HG02981 (cell line): ENCODE measurements around the gene PPDPF.
"Not testable (repeated sequence)": the region's sequence is repeated elsewhere in the genome, so short reads cannot be mapped to it uniquely, and the experiment has no call there.

Source experiments
- ATAC-seq: cut with Tn5 transposase; IDR thresholded peaks from one replicate; pipeline ENCODE4 v1.9.1; 2021; ENCODE audit warnings: mild to moderate bottlenecking, moderate library complexity; ENCODE audit not compliant: unreplicated experiment

PPDPF gene, protein sequence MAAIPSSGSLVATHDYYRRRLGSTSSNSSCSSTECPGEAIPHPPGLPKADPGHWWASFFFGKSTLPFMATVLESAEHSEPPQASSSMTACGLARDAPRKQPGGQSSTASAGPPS

GRCh38 chr20:63520504-63520933 lies at the start of gene PPDPF:
TSS of gene PPDPF (plus strand) at chr20:63520765. CDS start at chr20:63521309, 544 bp downstream.
- ATAC-seq = peak; percentile 68

DNA sequence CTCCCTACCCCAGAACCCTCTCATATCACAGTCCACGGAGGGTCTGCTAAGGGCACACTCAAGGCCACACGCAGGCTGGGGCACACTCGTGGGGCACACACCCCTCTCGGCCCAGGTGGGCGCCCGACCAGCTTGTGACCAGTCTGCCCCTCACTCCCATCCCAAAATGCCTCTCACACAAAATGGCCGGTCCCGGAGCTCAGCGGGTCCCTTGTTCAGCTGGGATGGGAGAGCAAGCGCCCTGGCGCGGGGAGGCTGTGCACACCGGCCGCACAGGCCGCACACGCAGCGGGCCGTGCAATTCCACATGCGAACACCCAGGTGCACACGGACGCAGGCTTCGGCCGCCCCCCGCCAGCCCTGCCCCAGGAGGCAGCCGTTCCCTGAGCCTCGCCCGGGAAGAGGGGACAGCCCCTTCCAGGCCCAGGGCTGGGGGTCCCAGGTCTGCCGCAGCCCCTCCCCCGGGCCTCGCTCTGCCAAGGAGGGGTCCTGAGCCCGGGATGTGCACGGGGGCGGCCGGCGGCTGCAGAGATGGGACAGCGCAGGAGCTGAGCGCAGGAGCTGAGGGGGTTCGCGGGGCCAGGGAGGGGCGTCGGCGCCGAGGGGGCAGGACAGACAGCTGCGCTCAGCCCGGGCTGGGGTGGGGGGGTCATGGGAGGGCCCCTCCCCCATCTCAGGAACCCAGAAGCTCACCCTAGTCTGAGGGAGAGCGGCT lies 49.4 kb upstream of the PPDPF start:
- no peak for ATAC-seq

GRCh38 chr20:63471717-63471980 lies 48.9 kb upstream of the PPDPF start:
- no peak for ATAC-seq

- ATAC-seq = no peak
These were observed 48.4 kb upstream of the PPDPF start, which contains the start of gene KCNQ2 for GRCh38 chr20:63471981-63472831. TSS of gene KCNQ2 (minus strand) at chr20:63472655. CDS start at chr20:63472463, 192 bp downstream.

DNA sequence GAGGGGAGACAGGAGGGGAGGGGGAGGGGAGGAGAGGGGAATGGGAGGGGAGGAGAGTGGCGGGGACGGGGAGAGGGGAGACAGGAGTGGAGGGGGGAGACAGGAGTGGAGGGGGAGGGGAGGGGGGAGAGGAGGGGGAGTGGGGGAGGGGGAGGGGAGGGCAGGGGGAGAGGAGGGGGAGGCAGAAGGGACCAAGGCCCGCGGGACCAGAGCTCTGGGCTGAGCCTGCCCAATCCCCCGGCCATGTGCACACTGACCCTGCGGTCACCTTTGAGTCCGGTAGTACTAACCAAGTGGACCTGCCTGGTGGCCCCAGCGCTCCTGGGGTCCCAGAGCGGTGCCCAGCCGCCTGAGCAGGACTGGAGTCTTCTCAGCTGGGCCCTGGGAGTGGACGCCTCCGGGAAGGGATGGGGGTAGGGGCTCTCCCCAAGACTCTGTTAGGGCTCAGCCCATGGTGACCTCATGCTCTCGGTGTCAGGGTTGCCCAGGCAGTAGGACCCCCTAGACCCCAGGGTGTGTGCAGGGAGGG lies 47.6 kb upstream of the PPDPF start:
- no peak for ATAC-seq

DNA sequence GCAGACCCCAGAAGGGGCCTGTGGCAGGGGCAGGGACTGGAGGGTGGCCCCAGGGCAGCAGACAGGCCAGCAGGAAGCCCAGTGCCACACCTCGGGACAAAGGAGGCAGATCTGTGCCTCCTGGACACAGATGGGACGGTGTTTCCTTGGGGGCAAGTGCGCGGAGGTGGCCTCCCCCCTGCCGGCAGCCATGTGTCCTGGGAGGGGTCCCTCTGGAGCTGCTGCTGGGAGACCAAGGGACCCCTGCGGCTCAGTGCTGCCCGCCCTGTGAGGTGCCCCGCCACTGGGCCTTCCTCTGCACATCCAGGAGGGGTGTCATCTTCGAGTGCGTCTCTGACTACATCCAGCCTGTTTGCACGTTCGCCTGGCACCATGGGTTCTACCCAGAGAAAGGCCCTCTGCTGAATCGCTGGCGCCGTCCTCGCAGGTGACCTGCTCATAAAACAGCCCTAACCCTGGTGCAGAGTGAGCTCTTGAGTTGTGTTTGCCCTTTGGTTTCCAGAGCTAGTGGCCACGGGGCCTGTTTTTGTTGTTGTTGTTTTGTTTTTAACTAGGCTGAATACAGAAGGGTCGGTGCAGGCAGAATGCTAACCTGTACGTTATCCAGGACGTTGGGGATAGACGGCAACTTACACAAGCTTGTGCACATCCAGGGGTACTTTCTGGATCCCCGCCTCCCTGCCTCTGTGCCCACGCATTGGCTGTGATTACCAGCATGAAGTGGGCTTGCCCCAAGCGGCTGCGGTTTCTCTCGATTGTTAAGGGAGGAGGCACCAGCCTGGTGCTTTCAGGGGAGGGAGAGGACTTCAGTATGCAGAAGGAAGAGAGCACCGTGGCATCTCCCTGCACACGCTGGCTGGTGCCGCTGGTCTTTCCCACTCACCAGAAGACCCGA lies 46.8 kb upstream of the PPDPF start:
- no peak for ATAC-seq

DNA sequence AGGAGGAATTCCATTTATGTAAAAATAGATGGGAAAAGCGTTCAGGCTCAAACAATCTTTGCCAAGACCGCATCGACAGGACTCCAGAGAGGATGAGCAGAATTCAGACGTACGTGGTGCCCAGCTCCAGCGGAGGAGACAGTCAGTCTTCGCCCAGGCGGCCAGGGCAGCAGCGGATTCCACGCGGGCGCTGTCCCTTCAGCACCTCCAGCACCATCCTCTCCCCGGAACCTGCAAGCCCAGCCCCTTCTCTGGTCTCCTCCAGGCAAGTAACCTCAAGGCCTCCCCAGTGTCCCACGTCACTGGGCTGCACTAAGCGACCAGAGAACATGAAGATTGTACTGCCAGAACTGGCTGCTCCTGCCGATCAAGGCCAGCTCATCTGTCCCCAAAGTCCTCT lies 45.4 kb upstream of the PPDPF start:
- ATAC-seq = no peak

DNA sequence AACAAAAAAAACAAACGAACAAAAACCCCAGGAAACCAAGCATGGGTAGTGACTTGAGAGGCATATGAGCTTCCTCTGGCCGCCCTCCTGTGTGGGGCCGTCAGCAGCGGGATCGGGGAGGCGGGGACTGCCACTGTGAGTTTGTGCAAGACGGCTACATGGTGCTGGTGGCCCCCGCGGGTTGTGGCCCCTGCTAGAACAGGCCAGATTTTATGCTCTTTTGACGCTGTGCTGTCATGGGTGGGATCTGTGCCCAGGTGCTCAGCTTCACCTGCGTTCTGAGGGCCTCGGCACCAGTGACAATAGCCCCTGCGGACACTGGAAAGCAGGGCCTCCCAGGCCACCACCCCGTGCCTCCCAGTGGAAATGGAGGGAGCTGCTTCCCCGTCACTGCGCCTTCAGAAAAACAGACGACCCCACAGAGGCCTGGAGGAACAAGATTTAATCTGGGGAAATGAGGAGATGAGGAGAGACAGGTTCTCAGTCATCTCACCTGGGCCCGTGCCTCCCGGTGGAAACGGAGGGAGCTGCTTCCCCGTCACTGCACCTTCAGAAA lies 43.4 kb upstream of the PPDPF start:
- ATAC-seq = no peak

DNA sequence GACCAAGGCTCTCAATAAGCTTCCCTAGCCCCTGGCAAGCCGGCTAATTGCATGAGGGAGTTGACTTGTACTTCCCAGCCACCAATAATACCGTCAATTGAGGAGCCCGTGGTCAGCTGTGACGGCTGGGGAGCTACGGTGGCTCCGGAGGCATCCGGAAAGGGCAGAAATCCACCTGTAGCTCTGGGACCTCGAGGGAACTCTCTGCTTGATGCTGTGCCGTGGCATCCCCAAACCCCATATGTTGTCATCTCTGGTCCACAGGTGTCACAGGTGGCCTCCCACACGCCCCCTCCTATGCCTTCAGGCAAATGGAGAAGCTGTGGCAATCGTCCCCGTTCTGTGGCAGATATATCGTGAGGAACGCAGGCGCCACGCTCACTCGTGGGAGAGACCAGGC lies 42.6 kb upstream of the PPDPF start:
- no peak for ATAC-seq

- no peak for ATAC-seq
These were observed 41.9 kb upstream of the PPDPF start for GRCh38 chr20:63478346-63479302.

GRCh38 chr20:63479695-63480419 lies 40.7 kb upstream of the PPDPF start:
- ATAC-seq = not testable (repeated sequence)

GRCh38 chr20:63481503-63481902 lies 39.1 kb upstream of the PPDPF start:
- no peak for ATAC-seq

DNA sequence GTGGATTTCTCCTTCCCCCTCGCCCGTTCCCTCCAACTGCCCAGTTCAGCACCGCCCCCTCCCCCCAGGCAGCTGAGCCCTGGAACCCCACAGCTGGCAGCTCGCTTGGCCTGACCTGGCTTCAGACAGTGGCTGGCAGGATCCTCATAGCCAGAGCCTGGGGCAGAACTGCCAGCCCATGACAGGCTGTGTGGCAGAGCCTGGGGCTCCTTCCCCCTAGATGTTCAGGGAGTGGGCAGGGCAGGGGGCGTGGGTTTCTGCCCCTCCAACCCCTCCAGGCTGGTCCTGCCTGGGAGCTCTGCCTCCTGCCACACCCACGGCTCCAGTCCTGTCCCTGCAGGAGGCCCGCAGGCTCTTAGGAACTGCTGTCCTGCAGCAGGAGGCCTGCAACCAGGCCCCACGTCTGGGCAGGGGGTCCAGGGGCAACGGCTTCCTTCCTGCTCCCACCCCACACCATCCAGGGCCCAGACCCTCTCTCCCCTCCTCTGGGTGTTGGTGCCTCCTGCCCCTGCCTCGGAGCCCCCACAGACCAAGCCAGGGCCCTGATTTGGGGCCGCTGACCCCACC lies 38.5 kb upstream of the PPDPF start:
- ATAC-seq = no peak

- no peak for ATAC-seq
These were observed 36.7 kb upstream of the PPDPF start for GRCh38 chr20:63483834-63484233.

DNA sequence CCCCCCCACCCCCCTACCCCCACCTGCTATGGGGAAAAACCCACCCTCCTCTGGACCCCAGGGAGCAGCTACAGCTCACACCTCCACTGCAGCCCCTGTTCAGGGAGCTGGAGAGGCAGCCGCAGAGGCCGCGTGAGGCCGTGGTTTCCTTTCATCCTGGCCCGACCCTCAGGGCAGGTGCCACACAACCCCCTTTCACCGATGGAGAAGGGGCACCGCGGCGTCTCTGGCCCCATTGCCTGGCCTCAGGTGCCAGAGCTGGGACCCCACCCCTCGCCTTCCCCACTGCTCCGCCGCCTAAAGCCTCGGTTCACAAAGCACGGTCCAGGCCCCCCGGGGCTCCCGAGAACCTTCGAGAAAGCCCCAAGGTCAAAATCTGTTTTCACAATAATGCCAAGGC lies 36.3 kb upstream of the PPDPF start:
- ATAC-seq = no peak

- no peak for ATAC-seq
These were observed 35.7 kb upstream of the PPDPF start for GRCh38 chr20:63484651-63485403.

GRCh38 chr20:63486300-63486855 lies 34.2 kb upstream of the PPDPF start:
- no peak for ATAC-seq
